ENCODE measurements around the gene DHRS3.
"Not testable (repeated sequence)": the region's sequence is repeated elsewhere in the genome, so short reads cannot be mapped to it uniquely, and the experiment has no call there.

Gene DHRS3

GRCh38 chr1:12539320-12539704 lies 78.7 kb downstream of the DHRS3 start:
- DNase-seq (ENCODE audit: low read depth): no peak

GRCh38 chr1:12538536-12538935 lies 79.5 kb downstream of the DHRS3 start:
- DNase-seq (ENCODE audit: low read depth): not testable (repeated sequence)

- DNase-seq (ENCODE audit: low read depth): no peak
Observed at GRCh38 chr1:12537906-12538461, 80.0 kb downstream of the DHRS3 start.

- DNase-seq (ENCODE audit: low read depth): no peak
Observed at GRCh38 chr1:12537294-12537693, 80.7 kb downstream of the DHRS3 start.

- DNase-seq (ENCODE audit: low read depth): no peak
Observed at GRCh38 chr1:12536023-12536639, 81.9 kb downstream of the DHRS3 start.

GRCh38 chr1:12532405-12533315 lies 85.3 kb downstream of the DHRS3 start:
- DNase-seq (ENCODE audit: low read depth): no peak

- DNase-seq (ENCODE audit: low read depth): no peak
Observed at GRCh38 chr1:12531179-12531499, 86.9 kb downstream of the DHRS3 start.

GRCh38 chr1:12530462-12531178 lies 87.4 kb downstream of the DHRS3 start:
- DNase-seq (ENCODE audit: low read depth): no peak

GRCh38 chr1:12529640-12530174 lies 88.3 kb downstream of the DHRS3 start:
- DNase-seq (ENCODE audit: low read depth): no peak

- DNase-seq (ENCODE audit: low read depth): no peak
Observed at GRCh38 chr1:12528021-12528852, 89.8 kb downstream of the DHRS3 start.

- no peak for DNase-seq (ENCODE audit: low read depth)
Observed at GRCh38 chr1:12527564-12527963, 90.4 kb downstream of the DHRS3 start.

GRCh38 chr1:12525311-12526181 lies 92.5 kb downstream of the DHRS3 start:
- DNase-seq (ENCODE audit: low read depth): no peak

GRCh38 chr1:12524266-12524665 lies 93.7 kb downstream of the DHRS3 start:
- DNase-seq (ENCODE audit: low read depth): no peak

- DNase-seq (ENCODE audit: low read depth): not testable (repeated sequence)
Observed at GRCh38 chr1:12522780-12523179, 95.2 kb downstream of the DHRS3 start.

GRCh38 chr1:12521096-12521495 lies 96.9 kb downstream of the DHRS3 start:
- DNase-seq (ENCODE audit: low read depth): no peak

GRCh38 chr1:12519693-12520364 lies 98.2 kb downstream of the DHRS3 start:
- no peak for DNase-seq (ENCODE audit: low read depth)

GRCh38 chr1:12518931-12519692 lies 98.9 kb downstream of the DHRS3 start:
- no peak for DNase-seq (ENCODE audit: low read depth)
